ENCODE data around the gene SINHCAF.

The SINHCAF gene

DNA sequence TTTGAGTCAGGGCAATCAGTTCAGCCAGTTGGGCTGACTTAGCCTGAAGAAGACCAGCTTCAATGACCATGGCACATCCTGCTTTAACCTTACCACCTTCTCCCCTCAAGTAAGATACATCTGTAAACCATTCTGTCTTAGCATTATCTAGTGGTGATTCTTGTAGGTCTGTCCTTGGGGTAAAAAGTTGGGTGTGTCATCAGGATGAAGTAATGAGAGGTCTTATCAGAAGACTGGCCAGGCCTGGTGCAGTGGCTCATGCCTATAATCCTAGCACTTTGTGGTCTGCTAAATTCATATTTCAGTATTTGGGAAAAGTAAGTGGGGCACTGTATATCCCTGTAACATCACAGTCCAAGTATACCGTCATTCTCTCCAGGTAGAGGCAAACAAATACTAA lies 19.1 kb downstream of the SINHCAF start:
- no peak for TF ChIP-seq GATA3 (IDR thresholded peaks at IDR 0.05; ENCODE audit: low read depth, low read length)
- TF ChIP-seq GATA2 (IDR thresholded peaks at IDR 0.05; ENCODE audit: low read depth, low read length), result no peak

DNA sequence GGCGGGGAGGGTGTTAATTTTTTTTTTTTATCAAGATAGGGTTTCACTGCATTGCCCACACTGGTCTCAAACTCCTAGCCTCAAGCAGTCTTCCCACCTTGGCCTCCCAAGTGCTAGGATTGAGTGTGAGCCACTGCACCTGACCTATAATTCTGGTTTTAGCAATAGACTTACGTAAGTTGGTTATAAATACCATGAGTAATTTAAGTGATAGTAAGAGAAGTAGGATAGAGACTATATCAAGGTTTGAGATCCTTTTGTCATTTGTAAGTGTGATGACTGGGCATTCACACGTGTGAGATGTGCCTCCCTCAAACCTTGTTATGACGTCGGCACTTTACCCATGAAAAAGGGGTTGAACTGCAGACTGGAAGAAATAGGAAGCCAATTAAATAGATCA lies 22.5 kb downstream of the SINHCAF start:
- no peak for TF ChIP-seq GATA3 (IDR thresholded peaks at IDR 0.05; ENCODE audit: low read depth, low read length)
- TF ChIP-seq GATA2 (IDR thresholded peaks at IDR 0.05; ENCODE audit: low read depth, low read length), result no peak

DNA sequence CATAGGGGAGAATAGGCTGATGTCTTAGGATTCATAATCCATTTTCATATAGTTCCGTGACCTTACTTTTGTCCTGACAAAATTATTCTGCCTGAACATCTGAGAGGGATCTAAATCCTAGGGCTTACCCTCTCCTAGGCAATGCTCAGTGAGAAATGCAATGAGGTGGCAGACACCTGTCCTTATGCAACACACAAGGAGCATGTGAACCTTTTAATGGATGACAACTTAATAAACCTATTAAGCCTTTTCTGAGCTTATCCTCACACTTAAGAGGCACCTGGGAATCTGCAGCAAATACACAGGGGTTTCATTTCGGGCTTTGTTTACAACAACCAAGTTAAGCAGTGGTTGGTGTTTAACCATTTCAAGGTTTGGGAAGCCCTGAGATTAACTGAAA lies 24.6 kb downstream of the SINHCAF start:
- no peak for TF ChIP-seq GATA2 (IDR thresholded peaks at IDR 0.05; ENCODE audit: low read depth, low read length)
- no peak for TF ChIP-seq GATA3 (IDR thresholded peaks at IDR 0.05; ENCODE audit: low read depth, low read length)

DNA sequence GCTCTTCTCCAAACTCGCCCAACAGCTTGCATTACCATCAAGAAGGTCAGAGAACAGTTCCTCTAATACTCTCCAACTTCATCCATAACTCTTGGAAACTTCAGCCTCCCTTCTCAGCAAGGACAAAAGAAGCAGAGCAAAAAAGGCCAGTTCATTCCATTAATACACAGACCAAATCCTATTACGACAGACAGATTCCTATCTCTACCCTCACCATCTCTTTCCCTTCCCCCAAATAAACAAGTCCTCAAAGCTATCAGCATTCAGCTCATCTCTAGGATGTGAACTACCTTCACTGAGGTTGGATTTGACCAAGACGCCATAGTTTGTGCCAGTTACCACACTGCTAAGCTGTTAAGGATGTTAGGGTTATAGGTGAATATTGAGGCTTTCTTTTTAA lies 25.2 kb downstream of the SINHCAF start:
- TF ChIP-seq GATA3 (IDR thresholded peaks at IDR 0.05; ENCODE audit: low read depth, low read length) (no peak), GATA2 (IDR thresholded peaks at IDR 0.05; ENCODE audit: low read depth, low read length) (no peak)

DNA sequence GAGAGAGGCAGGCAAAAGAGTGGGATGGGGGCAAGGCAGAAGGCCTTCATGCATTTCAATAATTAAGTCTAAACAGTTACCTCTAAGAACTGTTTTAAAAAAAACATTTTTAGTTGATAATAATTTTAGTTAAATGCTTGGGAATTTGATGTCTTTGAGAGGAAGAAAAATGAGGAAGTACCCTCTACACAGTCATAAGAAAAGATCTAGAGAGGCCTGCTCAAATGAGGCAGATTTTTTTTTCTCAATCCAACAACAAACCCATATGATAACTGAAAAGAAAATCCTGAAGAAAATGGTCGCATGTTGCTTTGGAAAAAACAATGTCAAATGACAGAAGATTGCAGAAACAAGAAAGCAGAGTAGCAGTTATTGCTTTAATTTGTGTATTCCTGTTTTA lies 25.6 kb downstream of the SINHCAF start:
- TF ChIP-seq GATA3 (IDR thresholded peaks at IDR 0.05; ENCODE audit: low read depth, low read length) (no peak), GATA2 (IDR thresholded peaks at IDR 0.05; ENCODE audit: low read depth, low read length) (no peak)

DNA sequence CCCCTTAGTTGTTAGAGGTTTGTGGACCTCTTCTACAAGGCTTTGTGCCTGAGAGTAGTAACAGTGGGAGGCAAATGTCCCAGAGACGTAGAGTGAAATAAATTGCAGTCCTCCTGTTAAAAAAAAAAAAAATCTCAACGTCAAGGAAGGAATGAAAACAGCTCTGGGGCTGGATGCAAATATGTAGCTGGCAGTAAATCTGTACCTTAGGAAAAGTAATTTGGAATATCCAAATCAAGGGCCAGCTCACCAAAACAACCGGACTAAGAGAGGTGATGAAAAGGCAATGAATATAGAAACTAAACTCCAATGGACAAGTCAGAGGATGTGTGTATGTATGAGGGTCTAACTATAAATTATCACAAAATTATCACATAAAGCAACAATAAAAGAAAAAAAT lies 27.0 kb downstream of the SINHCAF start:
- no peak for TF ChIP-seq GATA2 (IDR thresholded peaks at IDR 0.05; ENCODE audit: low read depth, low read length)
- no peak for TF ChIP-seq GATA3 (IDR thresholded peaks at IDR 0.05; ENCODE audit: low read depth, low read length)

DNA sequence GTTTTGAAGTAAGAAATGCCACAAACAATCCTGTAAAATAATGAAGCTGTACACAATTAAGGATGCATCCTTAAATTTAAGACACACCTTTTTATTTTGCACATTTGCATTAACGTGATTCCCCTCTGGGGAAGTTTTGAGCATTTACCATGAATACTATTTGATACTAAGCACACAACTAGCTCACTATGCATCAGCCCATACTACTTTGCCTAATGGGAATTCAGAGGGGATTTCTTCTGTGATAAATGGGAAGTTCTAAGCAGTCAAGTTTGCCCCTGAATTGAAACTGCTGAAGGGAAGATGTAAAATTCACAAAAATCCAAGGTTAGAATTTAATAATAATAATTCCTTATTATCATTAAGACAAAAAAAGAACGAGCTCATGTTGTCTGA lies 27.4 kb downstream of the SINHCAF start:
- TF ChIP-seq GATA2 (IDR thresholded peaks at IDR 0.05; ENCODE audit: low read depth, low read length) (no peak), GATA3 (IDR thresholded peaks at IDR 0.05; ENCODE audit: low read depth, low read length) (no peak)

DNA sequence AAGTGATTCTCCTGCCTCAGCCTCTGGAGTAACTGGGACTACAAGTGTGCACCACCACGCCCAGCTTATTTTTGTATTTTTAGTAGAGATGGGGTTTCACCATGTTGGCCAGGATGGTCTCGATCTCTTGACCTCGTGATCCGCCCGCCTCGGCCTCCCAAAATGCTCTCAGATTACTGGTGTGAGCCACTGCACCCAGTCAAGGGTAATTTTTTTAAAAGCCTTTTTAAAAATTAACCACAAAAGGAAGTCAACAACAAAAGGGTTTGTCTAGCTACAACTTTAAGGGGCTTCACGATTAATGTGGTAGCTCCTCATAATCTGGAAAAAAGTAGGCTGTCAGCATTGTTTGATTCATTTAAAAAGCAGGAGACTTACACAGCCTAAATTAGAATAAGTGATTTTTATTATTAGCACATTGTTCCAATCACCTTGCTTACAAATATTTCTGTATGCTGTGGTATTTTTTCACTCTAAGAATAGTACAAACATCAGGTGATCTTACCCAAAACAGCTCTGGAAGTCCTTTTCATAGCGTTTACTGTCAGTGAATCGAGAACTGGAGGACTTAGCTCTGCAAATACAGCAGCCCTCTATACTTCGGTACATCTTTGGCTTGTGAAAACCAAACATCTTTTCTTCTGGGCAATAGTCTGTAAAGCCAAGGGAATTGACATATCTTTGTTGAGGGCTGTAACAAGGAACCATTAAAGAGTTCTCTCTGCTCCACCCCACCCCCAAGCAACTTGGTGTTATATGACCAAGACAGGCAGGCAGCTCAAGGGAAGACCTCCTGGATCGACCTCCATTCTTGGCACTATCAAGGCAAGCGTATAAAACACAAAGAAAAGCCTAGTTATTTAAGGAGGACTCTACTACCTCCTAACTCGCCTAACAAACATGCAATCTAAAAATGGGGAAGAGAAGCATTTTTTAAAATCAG lies 28.1 kb downstream of the SINHCAF start:
- TF ChIP-seq GATA3 (IDR thresholded peaks at IDR 0.05; ENCODE audit: low read depth, low read length), result no peak
- no peak for TF ChIP-seq GATA2 (IDR thresholded peaks at IDR 0.05; ENCODE audit: low read depth, low read length)

DNA sequence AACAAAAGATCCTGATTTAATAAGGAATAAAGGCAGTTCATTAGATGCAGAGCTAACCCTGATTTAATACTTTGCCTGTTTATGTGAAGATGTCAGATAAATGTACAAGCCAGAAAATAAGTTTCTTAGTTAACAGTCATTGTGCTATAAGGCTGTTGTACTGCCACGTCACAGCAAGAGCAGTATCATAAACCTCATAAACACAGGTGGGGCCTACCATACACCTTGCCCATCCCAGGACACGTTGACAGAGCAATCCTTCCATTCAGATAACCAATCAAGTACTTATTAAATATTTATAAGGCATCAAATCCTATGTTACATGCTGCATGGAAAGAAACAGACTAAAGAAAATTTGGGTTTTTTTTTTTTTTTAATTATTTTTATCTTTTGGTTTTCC lies 36.5 kb downstream of the SINHCAF start:
- TF ChIP-seq GATA3 (IDR thresholded peaks at IDR 0.05; ENCODE audit: low read depth, low read length), result no peak
- TF ChIP-seq GATA2 (IDR thresholded peaks at IDR 0.05; ENCODE audit: low read depth, low read length), result no peak

DNA sequence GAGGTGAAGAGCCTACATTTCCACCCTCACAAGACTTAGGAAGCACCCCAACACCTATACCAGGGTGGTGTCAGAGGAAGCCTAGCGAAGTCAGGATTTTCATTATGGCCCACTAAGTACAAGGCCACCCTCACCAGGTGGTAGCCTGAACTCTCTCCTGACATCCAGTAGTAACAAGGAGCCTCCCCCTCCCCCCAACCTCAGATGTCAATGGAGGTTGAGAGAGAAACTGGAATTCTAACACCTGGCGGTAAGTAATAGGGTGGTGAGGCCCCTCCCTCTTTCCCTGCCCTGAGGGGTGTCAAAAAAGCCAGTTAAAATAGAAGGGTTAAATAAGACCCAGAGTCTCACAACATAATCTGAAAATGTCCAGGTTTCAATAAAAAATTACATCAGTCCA lies 37.6 kb downstream of the SINHCAF start:
- TF ChIP-seq GATA3 (IDR thresholded peaks at IDR 0.05; ENCODE audit: low read depth, low read length) (no peak), GATA2 (IDR thresholded peaks at IDR 0.05; ENCODE audit: low read depth, low read length) (no peak)

DNA sequence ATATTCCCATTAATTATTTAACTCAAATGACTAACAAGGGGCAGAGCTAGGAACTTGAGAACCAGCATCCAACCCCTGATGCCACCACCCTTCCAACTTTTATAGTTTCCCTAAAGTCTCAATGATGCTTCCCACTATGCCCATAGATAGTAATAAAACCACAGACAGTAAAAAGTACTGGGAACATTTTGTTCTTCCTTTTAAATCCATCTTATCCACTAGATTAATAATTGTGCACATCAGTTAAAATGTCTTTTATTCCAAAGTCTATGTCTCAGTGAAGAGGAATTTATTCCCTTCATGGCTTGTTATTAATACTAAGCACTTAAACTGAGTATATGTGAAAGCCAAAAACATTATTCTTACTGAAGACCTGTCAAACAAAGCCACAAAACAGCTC lies 45.8 kb downstream of the SINHCAF start:
- no peak for TF ChIP-seq GATA2 (IDR thresholded peaks at IDR 0.05; ENCODE audit: low read depth, low read length)
- no peak for TF ChIP-seq GATA3 (IDR thresholded peaks at IDR 0.05; ENCODE audit: low read depth, low read length)

DNA sequence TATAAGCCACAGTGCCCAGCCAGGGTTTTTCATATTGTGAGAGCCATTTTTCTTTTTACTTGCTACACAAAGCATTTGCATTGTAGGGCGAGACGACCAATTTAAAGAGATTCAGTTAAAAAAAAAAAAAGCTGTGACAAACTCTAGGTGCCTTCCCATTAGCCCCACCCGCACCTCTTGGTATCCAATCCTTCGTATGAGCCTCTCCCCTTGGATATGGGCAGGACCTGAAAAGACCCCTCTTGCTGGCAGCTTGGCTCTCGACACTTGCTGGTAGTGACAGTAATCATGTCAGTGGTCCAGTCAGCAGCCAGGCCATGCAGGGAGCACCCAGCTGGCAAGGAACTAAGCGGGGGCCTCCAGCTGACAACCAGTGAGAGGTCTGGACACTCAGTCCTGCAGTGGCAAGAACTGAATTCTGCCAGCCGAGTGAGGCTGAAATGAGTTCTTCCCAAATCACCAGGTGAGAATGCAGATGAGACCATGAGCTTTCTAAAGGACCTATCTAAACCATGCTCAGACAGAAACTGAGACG lies 46.5 kb downstream of the SINHCAF start:
- no peak for TF ChIP-seq GATA2 (IDR thresholded peaks at IDR 0.05; ENCODE audit: low read depth, low read length)
- no peak for TF ChIP-seq GATA3 (IDR thresholded peaks at IDR 0.05; ENCODE audit: low read depth, low read length)

DNA sequence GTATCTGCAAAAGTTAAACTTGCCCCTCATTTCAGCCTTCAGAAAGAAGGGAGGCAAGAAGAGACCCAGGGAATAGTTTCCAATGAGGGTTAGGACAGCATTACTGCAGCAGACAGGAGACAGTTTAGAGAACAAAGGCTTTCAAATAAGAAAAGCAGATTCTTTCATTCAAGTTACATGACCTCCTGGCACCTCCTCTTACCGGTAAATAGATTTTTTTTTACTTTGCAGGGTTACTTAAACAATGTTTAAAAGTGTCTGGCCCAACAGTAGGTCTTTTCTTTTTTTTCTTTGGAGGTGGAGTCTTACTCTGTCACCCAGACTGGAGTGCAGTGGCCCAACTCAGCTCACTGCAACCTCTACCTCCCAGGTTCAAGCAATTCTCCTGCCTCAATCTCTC lies 47.1 kb downstream of the SINHCAF start:
- TF ChIP-seq GATA3 (IDR thresholded peaks at IDR 0.05; ENCODE audit: low read depth, low read length) (no peak), GATA2 (IDR thresholded peaks at IDR 0.05; ENCODE audit: low read depth, low read length) (no peak)

DNA sequence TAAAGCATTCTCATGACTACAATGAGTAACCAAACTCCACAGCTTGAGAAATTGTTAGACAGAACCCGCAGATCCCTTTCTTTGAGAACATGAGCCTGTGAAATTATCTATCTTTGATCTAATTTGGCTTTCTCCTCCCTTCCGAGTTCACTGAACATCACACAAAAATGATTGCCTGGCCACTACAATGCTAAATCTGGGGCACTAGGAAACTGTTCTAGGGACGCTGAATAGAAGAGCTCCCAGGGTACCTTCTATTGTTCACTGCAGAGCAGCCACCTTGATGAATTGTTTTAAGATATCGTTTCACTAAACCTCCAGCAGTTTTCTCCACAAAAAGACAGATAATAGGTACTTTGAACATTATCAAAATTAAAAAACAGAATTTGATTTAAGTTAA lies 47.5 kb downstream of the SINHCAF start:
- TF ChIP-seq GATA3 (IDR thresholded peaks at IDR 0.05; ENCODE audit: low read depth, low read length) (no peak), GATA2 (IDR thresholded peaks at IDR 0.05; ENCODE audit: low read depth, low read length) (no peak)

DNA sequence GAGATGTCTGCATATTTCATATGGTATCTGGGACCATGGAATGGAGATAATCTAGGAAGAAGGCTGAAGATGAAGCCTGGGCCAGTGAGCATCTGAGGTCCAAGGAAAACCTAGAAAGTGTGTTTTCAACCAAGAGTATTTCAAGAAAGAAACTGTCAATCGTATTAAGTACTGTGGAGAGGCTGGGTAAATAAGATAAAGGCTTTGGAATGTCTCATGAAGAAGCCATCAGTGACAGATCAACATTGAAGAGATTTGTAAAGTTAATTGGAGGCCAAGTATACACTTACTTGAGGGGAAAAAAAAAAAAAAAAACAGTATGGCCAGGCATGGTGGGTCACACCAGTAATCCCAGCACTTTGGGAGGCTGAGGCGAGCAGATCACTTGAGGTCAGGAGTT lies 48.9 kb downstream of the SINHCAF start:
- TF ChIP-seq GATA3 (IDR thresholded peaks at IDR 0.05; ENCODE audit: low read depth, low read length) (no peak), GATA2 (IDR thresholded peaks at IDR 0.05; ENCODE audit: low read depth, low read length) (no peak)

Data from SH-SY5Y (cell line).